GM21717 (cell line): Measurements from ENCODE around the gene TCF20.

ENCODE experiments used
- ATAC-seq: cut with Tn5 transposase; IDR thresholded peaks from one replicate; pipeline ENCODE4 v1.9.1; 2021; ENCODE audit warnings: mild to moderate bottlenecking, moderate library complexity; ENCODE audit not compliant: unreplicated experiment

Gene TCF20

GRCh38 chr22:42283278-42284201 lies 13.1 kb upstream of the TCF20 start:
- no peak for ATAC-seq

GRCh38 chr22:42282943-42283277 lies 12.5 kb upstream of the TCF20 start:
- ATAC-seq: no peak

- ATAC-seq: no peak
These were observed 11.9 kb upstream of the TCF20 start for GRCh38 chr22:42282252-42282942.

GRCh38 chr22:42281706-42282251 lies 11.3 kb upstream of the TCF20 start:
- no peak for ATAC-seq

GRCh38 chr22:42281284-42281683 lies 10.8 kb upstream of the TCF20 start:
- ATAC-seq: no peak

- no peak for ATAC-seq
These were observed 10.4 kb upstream of the TCF20 start for GRCh38 chr22:42280836-42281235.

GRCh38 chr22:42280140-42280539 lies 9.7 kb upstream of the TCF20 start:
- ATAC-seq: no peak

GRCh38 chr22:42279425-42280020 lies 9.1 kb upstream of the TCF20 start:
- no peak for ATAC-seq

- ATAC-seq: no peak
These were observed 7.7 kb upstream of the TCF20 start for GRCh38 chr22:42277988-42278776.

- ATAC-seq: no peak
These were observed 6.8 kb upstream of the TCF20 start for GRCh38 chr22:42277232-42277753.

- no peak for ATAC-seq
These were observed 5.5 kb upstream of the TCF20 start for GRCh38 chr22:42275970-42276369.

GRCh38 chr22:42275176-42275575 lies 4.7 kb upstream of the TCF20 start:
- ATAC-seq: no peak

- ATAC-seq: no peak
These were observed 3.5 kb upstream of the TCF20 start for GRCh38 chr22:42273855-42274451.

- ATAC-seq: no peak
These were observed 2.1 kb upstream of the TCF20 start for GRCh38 chr22:42272431-42272999.

- no peak for ATAC-seq
These were observed 1.5 kb upstream of the TCF20 start for GRCh38 chr22:42271906-42272305.

GRCh38 chr22:42271191-42271813 lies 849 bp upstream of the TCF20 start:
- no peak for ATAC-seq

GRCh38 chr22:42270176-42270509 lies 310 bp downstream of the TCF20 start:
- ATAC-seq: peak; percentile 31

GRCh38 chr22:42269432-42270175 lies 849 bp downstream of the TCF20 start:
- peak; percentile 62 for ATAC-seq
